PFSK-1 (cell line): Measurements from ENCODE around the gene FOXN3.

Experiments
- FOXP2 ChIP-seq: optimal IDR thresholded peaks from 2 replicates; pipeline ENCODE3; 2011; ENCODE audit warnings: borderline replicate concordance, control low read depth, inconsistent platforms; ENCODE audit not compliant: insufficient read depth; ENCODE audit errors: extremely low read length, extremely low read depth
- POLR2AphosphoS5 ChIP-seq: IDR thresholded peaks from 2 replicates; pipeline ENCODE4 v1.6.1; 2012; ENCODE audit warnings: low read depth, mild to moderate bottlenecking, control low read depth, low read length, moderate library complexity
- REST ChIP-seq, 2 experiments: IDR thresholded peaks; 2 replicates each; pipeline versions ENCODE4 v1.6.1 to v1.8.0; 2011 to 2012; ENCODE audit warnings: low read depth in 2 of 2, low read length in 2 of 2, control low read depth in 1 of 2, inconsistent platforms in 1 of 2, mild to moderate bottlenecking in 1 of 2, moderate library complexity in 1 of 2; ENCODE audit not compliant: insufficient read depth in 1 of 2
- SIN3A ChIP-seq: IDR thresholded peaks from 2 replicates; pipeline ENCODE4 v1.6.1; 2012; ENCODE audit warnings: mild to moderate bottlenecking, low read length, moderate library complexity, borderline replicate concordance; ENCODE audit not compliant: insufficient read depth
- TAF1 ChIP-seq: IDR thresholded peaks from 2 replicates; pipeline ENCODE4 v1.6.1; 2012; ENCODE audit warnings: low read length, control low read depth, borderline replicate concordance; ENCODE audit not compliant: insufficient read depth

FOXN3 gene

GRCh38 chr14:89430391-89431236 is 13.6 kb upstream of the FOXN3 start:
- TF ChIP-seq POLR2AphosphoS5 (no peak), SIN3A (no peak), TAF1 (no peak), REST (IDR thresholded peaks at IDR 0.05; ENCODE audit: insufficient read depth in 1 of 2, low read depth in 2 of 2, low read length in 2 of 2) (no peak)

- no peak for TF ChIP-seq REST (IDR thresholded peaks at IDR 0.05; ENCODE audit: insufficient read depth in 1 of 2, low read depth in 2 of 2, low read length in 2 of 2)
- no peak for TF ChIP-seq POLR2AphosphoS5
- no peak for TF ChIP-seq FOXP2
- no peak for TF ChIP-seq TAF1
- no peak for TF ChIP-seq SIN3A
Measured at GRCh38 chr14:89429199-89430181, 12.5 kb upstream of the FOXN3 start.

- TF ChIP-seq TAF1, result no peak
Measured at GRCh38 chr14:89428546-89429198, 11.6 kb upstream of the FOXN3 start.

- TF ChIP-seq TAF1 (no peak), FOXP2 (no peak), POLR2AphosphoS5 (no peak)
Measured at GRCh38 chr14:89428173-89428523, 11.1 kb upstream of the FOXN3 start.

- TF ChIP-seq FOXP2 (no peak), TAF1 (no peak), REST (IDR thresholded peaks at IDR 0.05; ENCODE audit: insufficient read depth in 1 of 2, low read depth in 2 of 2, low read length in 2 of 2) (no peak), SIN3A (no peak), POLR2AphosphoS5 (no peak)
Measured at GRCh38 chr14:89427426-89428172, 10.6 kb upstream of the FOXN3 start.
